ENCODE results near the gene SURF1. TPM values are rescaled to one million over a fixed set of nuclear protein-coding genes. Genes with fewer than 3 reads are reported as not detected.

Gene SURF1
- total RNA-seq, 2 donors from 2014 or later, result 32.7 to 33.4 TPM

GRCh38 chr9:133351908-133352634 lies 4.2 kb downstream of the SURF1 start:
- DNase-seq (peak; percentile 32 to 55), ATAC-seq (replicated peaks in 1 of 2) (no peak)
- Mint-ChIP-seq H3K27ac (peak overlapping the region; percentile 79), H3K4me1 (ENCODE audit: low read depth) (peaks cover 71% of the 10 kb centered on the region), H3K9me3 (no peaks in the 10 kb centered on the region), H3K36me3 (ENCODE audit: insufficient read depth in 2 of 2) (peaks cover 23 to 31% of the 10 kb centered on the region in 2 donors), H3K27me3 (ENCODE audit: low read depth) (no peaks in the 10 kb centered on the region), H3K4me3 (no peak overlapping the region)

- H3K4me1 Mint-ChIP-seq (ENCODE audit: low read depth), result peaks cover 74% of the 10 kb centered on the region
- H3K9me3 Mint-ChIP-seq, result no peaks in the 10 kb centered on the region
- no peak overlapping the region for H3K4me3 Mint-ChIP-seq
- DNase-seq (no peak), ATAC-seq (replicated peaks in 1 of 2) (no peak)
- peaks cover 23 to 36% of the 10 kb centered on the region in 2 donors for H3K36me3 Mint-ChIP-seq (ENCODE audit: insufficient read depth in 2 of 2)
- no peaks in the 10 kb centered on the region for H3K27me3 Mint-ChIP-seq (ENCODE audit: low read depth)
- H3K27ac Mint-ChIP-seq, result no peak overlapping the region
Observed at GRCh38 chr9:133351526-133351907, 4.8 kb downstream of the SURF1 start.

DNA sequence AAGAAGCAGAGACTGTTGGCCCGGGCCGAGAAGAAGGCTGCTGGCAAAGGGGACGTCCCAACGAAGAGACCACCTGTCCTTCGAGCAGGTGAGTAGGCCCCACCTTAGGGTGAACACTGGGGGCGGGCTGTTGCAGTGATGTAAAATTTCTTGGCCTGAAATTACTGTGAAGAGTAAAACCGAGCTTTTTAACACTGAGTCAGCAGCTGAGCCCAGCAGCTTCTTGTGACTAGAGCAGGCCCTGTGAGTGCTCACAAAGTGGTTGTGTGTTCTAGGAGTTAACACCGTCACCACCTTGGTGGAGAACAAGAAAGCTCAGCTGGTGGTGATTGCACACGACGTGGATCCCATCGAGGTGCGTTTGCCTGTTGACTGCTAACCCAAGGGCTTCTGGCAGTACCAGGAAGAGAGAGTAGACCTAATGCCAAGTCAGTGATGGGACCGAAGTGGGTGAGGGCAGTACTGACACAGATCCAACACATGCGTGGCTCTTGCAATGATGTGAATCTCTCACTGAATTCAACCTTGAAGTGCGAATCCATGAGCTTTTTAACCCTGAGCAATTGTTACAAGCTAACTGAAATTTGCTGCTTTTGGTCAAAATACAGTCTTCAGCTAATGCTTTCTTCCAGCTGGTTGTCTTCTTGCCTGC lies 6.2 kb downstream of the SURF1 start:
- Mint-ChIP-seq H3K27ac (peak overlapping the region; percentile 98), H3K4me1 (ENCODE audit: low read depth) (peaks cover 72% of the 10 kb centered on the region), H3K9me3 (no peaks in the 10 kb centered on the region), H3K27me3 (ENCODE audit: low read depth) (no peaks in the 10 kb centered on the region), H3K4me3 (peak overlapping the region; percentile 98 to 100), H3K36me3 (ENCODE audit: insufficient read depth in 2 of 2) (peaks cover 25 to 40% of the 10 kb centered on the region in 2 donors)
- peak in 1 of 2 donors; percentile 46 for DNase-seq
- ATAC-seq (replicated peaks in 1 of 2), result peak in 1 of 2 donors; percentile 36

- no peak for DNase-seq
- ATAC-seq (replicated peaks in 1 of 2), result no peak
- Mint-ChIP-seq H3K4me1 (ENCODE audit: low read depth) (peaks cover 65% of the 10 kb centered on the region), H3K4me3 (peak overlapping the region; percentile 98 to 100), H3K9me3 (no peaks in the 10 kb centered on the region), H3K27me3 (ENCODE audit: low read depth) (no peaks in the 10 kb centered on the region), H3K27ac (peak overlapping the region; percentile 98), H3K36me3 (ENCODE audit: insufficient read depth in 2 of 2) (peaks cover 25 to 41% of the 10 kb centered on the region in 2 donors)
Observed at GRCh38 chr9:133348718-133349573, 7.3 kb downstream of the SURF1 start.

- ATAC-seq (replicated peaks in 1 of 2), result peak; percentile 81 to 82
- no peaks in the 10 kb centered on the region for H3K9me3 Mint-ChIP-seq
- H3K27me3 Mint-ChIP-seq (ENCODE audit: low read depth), result no peaks in the 10 kb centered on the region
- H3K27ac Mint-ChIP-seq, result peak within 1 kb of the TSS; percentile 98
- peak within 1 kb of the TSS; percentile 98 to 100 for H3K4me3 Mint-ChIP-seq
- peaks cover 61% of the 10 kb centered on the region for H3K4me1 Mint-ChIP-seq (ENCODE audit: low read depth)
- peak; percentile 93 to 95 for DNase-seq
- H3K36me3 Mint-ChIP-seq (ENCODE audit: insufficient read depth in 2 of 2), result peaks cover 23 to 39% of the 10 kb centered on the region in 2 donors
Observed at GRCh38 chr9:133347985-133348717, 8.1 kb downstream of the SURF1 start, which contains the start of the genes MED22 and RPL7A. Gene MED22, minus strand, starts transcription at chr9:133348131. Its CDS starts 1,469 bp downstream, at chr9:133346662. Gene RPL7A, plus strand, starts transcription at chr9:133348218. Its CDS starts 26 bp downstream, at chr9:133348244.

DNA sequence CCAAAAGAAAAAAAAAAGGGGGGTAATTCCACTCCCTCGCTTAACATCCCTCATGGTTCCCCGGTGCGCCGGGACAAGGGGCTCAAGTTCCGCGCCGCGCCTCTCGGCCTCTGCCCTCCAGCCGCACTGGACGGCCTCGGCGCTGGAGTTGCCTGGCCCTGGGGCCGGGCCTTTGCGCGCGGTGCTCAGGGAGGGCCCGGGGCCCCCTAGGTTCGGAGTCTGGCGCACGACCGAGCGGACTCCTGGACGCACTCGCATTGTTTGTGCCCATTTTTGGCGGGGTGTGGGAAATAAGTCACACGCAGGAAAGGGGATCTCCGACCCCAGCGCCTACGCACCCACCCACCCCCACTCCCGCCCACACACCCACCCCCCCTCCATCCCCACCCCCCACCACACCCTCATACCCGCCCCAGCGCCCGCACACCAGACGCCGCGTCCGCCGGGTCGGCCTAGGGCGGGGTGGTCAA lies 8.7 kb downstream of the SURF1 start:
- ATAC-seq (replicated peaks in 1 of 2) (peak; percentile 49 to 55), DNase-seq (peak; percentile 54 to 57)
- Mint-ChIP-seq H3K9me3 (no peaks in the 10 kb centered on the region), H3K27me3 (ENCODE audit: low read depth) (no peaks in the 10 kb centered on the region), H3K36me3 (ENCODE audit: insufficient read depth in 2 of 2) (peaks cover 23 to 39% of the 10 kb centered on the region in 2 donors), H3K4me1 (ENCODE audit: low read depth) (peaks cover 55% of the 10 kb centered on the region), H3K27ac (peak overlapping the region; percentile 74), H3K4me3 (peak overlapping the region; percentile 98 to 100)

GRCh38 chr9:133346021-133346785 lies 10.1 kb downstream of the SURF1 start:
- DNase-seq, result no peak
- peak overlapping the region; percentile 74 for H3K27ac Mint-ChIP-seq
- no peaks in the 10 kb centered on the region for H3K9me3 Mint-ChIP-seq
- H3K27me3 Mint-ChIP-seq (ENCODE audit: low read depth), result no peaks in the 10 kb centered on the region
- peaks cover 20 to 34% of the 10 kb centered on the region in 2 donors for H3K36me3 Mint-ChIP-seq (ENCODE audit: insufficient read depth in 2 of 2)
- peaks cover 54% of the 10 kb centered on the region for H3K4me1 Mint-ChIP-seq (ENCODE audit: low read depth)
- ATAC-seq (replicated peaks in 1 of 2), result no peak
- H3K4me3 Mint-ChIP-seq, result peak overlapping the region; percentile 98 to 100

- Mint-ChIP-seq H3K4me3 (no peak overlapping the region), H3K9me3 (no peaks in the 10 kb centered on the region), H3K36me3 (ENCODE audit: insufficient read depth in 2 of 2) (peaks cover 20 to 35% of the 10 kb centered on the region in 2 donors), H3K4me1 (ENCODE audit: low read depth) (peaks cover 54% of the 10 kb centered on the region), H3K27me3 (ENCODE audit: low read depth) (no peaks in the 10 kb centered on the region), H3K27ac (no peak overlapping the region)
- ATAC-seq (replicated peaks in 1 of 2) (no peak), DNase-seq (no peak)
Observed at GRCh38 chr9:133345596-133345995, 10.7 kb downstream of the SURF1 start.

DNA sequence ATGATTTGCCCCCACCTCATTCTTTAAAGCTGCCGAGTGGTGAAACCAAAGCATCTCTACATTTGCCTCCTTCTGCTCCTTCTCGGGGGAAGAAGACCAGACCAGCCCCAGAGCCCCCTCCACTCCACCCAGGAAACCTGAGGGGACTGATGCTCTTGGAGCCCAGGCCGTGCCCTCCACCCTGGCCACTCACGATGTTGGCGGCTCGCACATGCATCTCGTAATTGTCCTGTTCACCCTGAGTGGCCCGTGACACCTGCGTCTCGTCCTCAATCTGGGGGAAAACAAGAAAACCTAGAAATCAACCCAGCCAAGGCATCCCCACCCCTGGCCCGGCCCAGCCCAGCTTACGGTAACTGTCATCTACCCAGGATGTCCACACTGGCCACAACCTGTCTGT lies 11.3 kb downstream of the SURF1 start:
- Mint-ChIP-seq H3K4me1 (ENCODE audit: low read depth) (peaks cover 54% of the 10 kb centered on the region), H3K9me3 (no peaks in the 10 kb centered on the region), H3K27me3 (ENCODE audit: low read depth) (no peaks in the 10 kb centered on the region), H3K27ac (no peak overlapping the region), H3K4me3 (no peak overlapping the region), H3K36me3 (ENCODE audit: insufficient read depth in 2 of 2) (peaks cover 18 to 37% of the 10 kb centered on the region in 2 donors)
- DNase-seq (no peak), ATAC-seq (replicated peaks in 1 of 2) (no peak)

GRCh38 chr9:133344071-133344470 lies 12.2 kb downstream of the SURF1 start:
- Mint-ChIP-seq H3K27me3 (ENCODE audit: low read depth) (no peaks in the 10 kb centered on the region), H3K9me3 (no peaks in the 10 kb centered on the region), H3K4me3 (no peak overlapping the region), H3K27ac (no peak overlapping the region), H3K36me3 (ENCODE audit: insufficient read depth in 2 of 2) (peaks cover 16 to 39% of the 10 kb centered on the region in 2 donors), H3K4me1 (ENCODE audit: low read depth) (peaks cover 46% of the 10 kb centered on the region)
- DNase-seq (no peak), ATAC-seq (replicated peaks in 1 of 2) (no peak)

GRCh38 chr9:133342570-133342969 lies 13.7 kb downstream of the SURF1 start:
- Mint-ChIP-seq H3K27me3 (ENCODE audit: low read depth) (no peaks in the 10 kb centered on the region), H3K9me3 (no peaks in the 10 kb centered on the region), H3K4me3 (no peak overlapping the region), H3K4me1 (ENCODE audit: low read depth) (peaks cover 39% of the 10 kb centered on the region), H3K36me3 (ENCODE audit: insufficient read depth in 2 of 2) (peaks cover 6 to 28% of the 10 kb centered on the region in 2 donors), H3K27ac (no peak overlapping the region)
- DNase-seq (peak in 1 of 2 donors; percentile 29), ATAC-seq (replicated peaks in 1 of 2) (no peak)

GRCh38 chr9:133342069-133342406 lies 14.2 kb downstream of the SURF1 start:
- Mint-ChIP-seq H3K4me3 (no peak overlapping the region), H3K27ac (no peak overlapping the region)
- no peak for ATAC-seq (replicated peaks in 1 of 2)

More at GRCh38 chr9:133342069-133342406, 14.2 kb downstream of the SURF1 start:
- Mint-ChIP-seq H3K9me3 (no peaks in the 10 kb centered on the region), H3K27me3 (ENCODE audit: low read depth) (no peaks in the 10 kb centered on the region), H3K36me3 (ENCODE audit: insufficient read depth in 2 of 2) (peaks cover 6 to 28% of the 10 kb centered on the region in 2 donors), H3K4me1 (ENCODE audit: low read depth) (peaks cover 37% of the 10 kb centered on the region)
- DNase-seq, result no peak

Data from activated T-cell treated with anti-CD3 and anti-CD28 coated beads, Interleukin-2, amount 50 U/mL, for 72 hours (primary cell).